Measurements from ENCODE around the gene ADSS2. TPM values are rescaled to one million over a fixed set of nuclear protein-coding genes. Genes with fewer than 3 reads are reported as not detected.
"Not testable (repeated sequence)": the region's sequence is repeated elsewhere in the genome, so short reads cannot be mapped to it uniquely, and the experiment has no call there.

Gene ADSS2
- total RNA-seq, 1 experiment from 2014 or later: 55.0 TPM

GRCh38 chr1:244367399-244368114 lies 84.2 kb downstream of the ADSS2 start:
- no peaks in the 10 kb centered on the region for H3F3A ChIP-seq (ENCODE audit: low read length, unreplicated experiment)
- intact Hi-C loops (cut with micrococcal nuclease): no loop called here
- H3K27ac ChIP-seq (ENCODE audit: low read length): no peak overlapping the region
- ChIA-PET CTCF (no interaction called here), POLR2A (ENCODE audit: unreplicated experiment) (no interaction called here)
- no peaks in the 10 kb centered on the region for H4K20me1 ChIP-seq (ENCODE audit: low read length)
- H3K27me3 ChIP-seq (ENCODE audit: low read length): no peaks in the 10 kb centered on the region
- H3K9me3 ChIP-seq (ENCODE audit: low read length): no peaks in the 10 kb centered on the region
- ATAC-seq (no peak), DNase-seq (no peak)
- no peak overlapping the region for H3K4me2 ChIP-seq (ENCODE audit: low read length)
- no TSS peak for BruUV-seq (replicated peaks)
- no peaks in the 10 kb centered on the region for H3K36me3 ChIP-seq (ENCODE audit: low read depth, low read length)
- no peak overlapping the region for H2AFZ ChIP-seq (ENCODE audit: low read length)
- H3K79me2 ChIP-seq (ENCODE audit: low read length): no peaks in the 10 kb centered on the region
- no peak overlapping the region for H3K9ac ChIP-seq (ENCODE audit: low read length)
- H3K9me2 ChIP-seq (replicated peaks; ENCODE audit: low read length): no peaks in the 10 kb centered on the region
- no peaks in the 10 kb centered on the region for H3K4me1 ChIP-seq (ENCODE audit: insufficient read depth, low read length)
- TF ChIP-seq EZH2phosphoT487 (IDR thresholded peaks at IDR 0.05; ENCODE audit: borderline replicate concordance, low read length): no peak
- no peak for TF ChIP-seq EZH2 (IDR thresholded peaks at IDR 0.05; ENCODE audit: low read length, unreplicated experiment)
- TF ChIP-seq CTCF (conservative IDR thresholded peaks at IDR 0.05; ENCODE audit: low read depth, low read length): no peak
- no peak overlapping the region for H3K4me3 ChIP-seq (ENCODE audit: low read length)

GRCh38 chr1:244365809-244366208 lies 85.9 kb downstream of the ADSS2 start:
- intact Hi-C loops (cut with micrococcal nuclease): no loop called here
- no peak overlapping the region for H3K9ac ChIP-seq (ENCODE audit: low read length)
- POLR2A ChIA-PET (ENCODE audit: unreplicated experiment): no interaction called here
- no peaks in the 10 kb centered on the region for H3K36me3 ChIP-seq (ENCODE audit: low read depth, low read length)
- no peak overlapping the region for H2AFZ ChIP-seq (ENCODE audit: low read length)
- no peaks in the 10 kb centered on the region for H3K79me2 ChIP-seq (ENCODE audit: low read length)
- no peak overlapping the region for H3K27ac ChIP-seq (ENCODE audit: low read length)
- no peaks in the 10 kb centered on the region for H3K9me2 ChIP-seq (replicated peaks; ENCODE audit: low read length)
- DNase-seq: no peak
- no peaks in the 10 kb centered on the region for H3K27me3 ChIP-seq (ENCODE audit: low read length)
- no peak for ATAC-seq
- no peaks in the 10 kb centered on the region for H3F3A ChIP-seq (ENCODE audit: low read length, unreplicated experiment)
- no peak overlapping the region for H3K4me3 ChIP-seq (ENCODE audit: low read length)
- CTCF ChIA-PET: no interaction called here
- no peaks in the 10 kb centered on the region for H3K4me1 ChIP-seq (ENCODE audit: insufficient read depth, low read length)
- no TSS peak for BruUV-seq (replicated peaks)
- H3K4me2 ChIP-seq (ENCODE audit: low read length): no peak overlapping the region
- H4K20me1 ChIP-seq (ENCODE audit: low read length): no peaks in the 10 kb centered on the region
- TF ChIP-seq CTCF (conservative IDR thresholded peaks at IDR 0.05; ENCODE audit: low read depth, low read length): no peak
- TF ChIP-seq EZH2phosphoT487 (IDR thresholded peaks at IDR 0.05; ENCODE audit: borderline replicate concordance, low read length): no peak
- TF ChIP-seq EZH2 (IDR thresholded peaks at IDR 0.05; ENCODE audit: low read length, unreplicated experiment): no peak
- no peaks in the 10 kb centered on the region for H3K9me3 ChIP-seq (ENCODE audit: low read length)

- POLR2A ChIA-PET (ENCODE audit: unreplicated experiment); H3K27ac ChIP-seq (ENCODE audit: low read length); CTCF ChIA-PET; DNase-seq; H3K27me3 ChIP-seq (ENCODE audit: low read length); BruUV-seq (replicated peaks); H3K4me3 ChIP-seq (ENCODE audit: low read length); H3K36me3 ChIP-seq (ENCODE audit: low read depth, low read length); H3K9me3 ChIP-seq (ENCODE audit: low read length); H4K20me1 ChIP-seq (ENCODE audit: low read length); H3K4me2 ChIP-seq (ENCODE audit: low read length); H3K4me1 ChIP-seq (ENCODE audit: insufficient read depth, low read length); H3K79me2 ChIP-seq (ENCODE audit: low read length); H2AFZ ChIP-seq (ENCODE audit: low read length); H3K9me2 ChIP-seq (replicated peaks; ENCODE audit: low read length); H3F3A ChIP-seq (ENCODE audit: low read length, unreplicated experiment); ATAC-seq; intact Hi-C loops (cut with micrococcal nuclease); H3K9ac ChIP-seq (ENCODE audit: low read length): not testable (repeated sequence)
These were observed 86.4 kb downstream of the ADSS2 start for GRCh38 chr1:244365262-244365661.

Data from PC-3 (cell line).